NOMO-1 treated with dmso at 0.1 percent for 144 hours (cell line): ENCODE measurements around the gene GRHL1.

Experiments used
- DNase-seq: peaks from one replicate; lab custom pipeline; 2025; ENCODE audit not compliant: unreplicated experiment; lab: John Stamatoyannopoulos, UW

The GRHL1 gene

GRCh38 chr2:10039658-10040410, 88.3 kb downstream of the GRHL1 start:
- no peak for DNase-seq

GRCh38 chr2:10041711-10042110, 90.2 kb downstream of the GRHL1 start:
- DNase-seq = no peak

DNA sequence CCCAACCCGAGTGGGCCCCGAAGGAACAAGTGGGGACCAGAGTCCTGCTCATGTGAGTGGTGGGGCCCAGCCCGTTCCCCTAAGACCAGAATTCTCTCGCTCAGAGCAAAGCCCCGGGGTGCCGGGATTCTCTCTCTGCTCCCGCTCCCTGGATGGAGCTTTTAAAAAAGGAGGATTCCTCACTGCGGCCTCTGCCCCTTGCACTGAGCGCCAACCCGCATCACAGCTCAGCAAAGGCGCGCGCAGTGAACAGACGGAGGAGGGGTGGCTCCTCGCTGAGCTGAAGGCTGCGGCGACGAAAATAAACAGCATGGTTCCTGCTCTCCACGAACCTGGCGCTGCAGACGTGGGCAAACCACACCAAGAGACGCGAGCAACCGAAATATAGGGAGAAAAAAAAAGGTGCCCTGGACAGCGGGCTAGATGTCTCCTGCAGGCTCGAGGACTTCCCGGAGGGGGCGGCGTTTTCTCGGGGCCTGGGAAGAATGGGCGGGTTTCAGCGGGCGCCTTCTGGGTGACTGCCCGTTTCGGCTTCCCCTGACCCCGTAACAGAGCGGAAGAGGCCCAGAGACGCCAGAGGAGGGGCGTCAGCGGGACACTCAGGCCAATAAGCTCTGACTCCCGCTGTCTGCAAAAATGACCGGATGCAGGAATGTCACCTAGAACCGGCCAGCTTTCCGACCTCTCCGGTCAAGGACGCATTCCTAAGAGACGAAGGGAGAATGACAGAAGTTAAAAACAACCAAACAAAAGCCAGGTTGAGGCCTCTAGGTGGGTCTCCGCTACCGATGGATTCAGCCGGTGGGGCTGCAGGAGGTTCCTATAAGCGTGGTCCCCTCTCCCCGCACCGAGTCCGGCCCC, 91.0 kb downstream of the GRHL1 start:
- DNase-seq = peak; percentile 64

- peak; percentile 93 for DNase-seq
These were observed 91.9 kb downstream of the GRHL1 start, which contains the start of gene KLF11 for GRCh38 chr2:10043256-10043905. Gene KLF11, plus strand, starts transcription at chr2:10043550. Its CDS starts 167 bp downstream, at chr2:10043717.

DNA sequence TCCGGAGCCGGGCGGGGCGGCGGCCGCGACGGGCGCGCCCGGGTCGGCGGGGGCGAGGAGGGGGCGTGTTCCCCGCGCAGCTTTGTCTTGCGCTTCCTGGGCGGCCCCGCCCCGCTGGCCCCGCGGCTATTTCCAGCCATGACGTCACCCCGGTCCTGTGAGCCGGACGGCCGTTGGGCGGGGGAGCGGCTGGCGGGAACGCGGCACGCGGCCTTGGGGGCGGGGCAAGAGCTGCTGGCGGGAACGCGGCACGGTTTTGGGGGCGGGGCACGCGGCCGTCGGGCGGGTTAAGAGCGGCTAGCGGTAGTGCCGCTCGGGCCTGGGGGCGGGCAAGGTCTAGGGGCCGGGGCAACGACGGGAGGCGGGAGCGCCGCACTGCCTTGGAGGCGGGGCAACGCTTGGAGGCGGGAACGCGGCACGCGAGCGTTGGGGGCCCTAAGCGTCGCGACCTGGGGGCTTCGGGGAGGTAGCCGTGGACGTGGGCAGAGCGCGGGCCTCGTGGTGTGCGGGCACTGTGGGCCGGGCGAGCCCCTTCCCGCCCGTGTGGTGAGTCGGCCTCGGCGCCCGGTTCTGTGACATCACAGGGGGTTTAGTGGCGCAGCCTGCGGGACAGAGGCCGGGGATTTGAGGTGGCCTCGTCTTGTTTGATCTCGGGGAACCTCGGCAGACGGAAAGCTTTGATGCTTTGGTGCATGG, 92.6 kb downstream of the GRHL1 start:
- DNase-seq = peak; percentile 89

- DNase-seq = no peak
These were observed 94.3 kb downstream of the GRHL1 start for GRCh38 chr2:10045561-10046355.

GRCh38 chr2:10046931-10047330, 95.4 kb downstream of the GRHL1 start:
- no peak for DNase-seq

GRCh38 chr2:10047616-10048500, 96.4 kb downstream of the GRHL1 start:
- DNase-seq = no peak

DNA sequence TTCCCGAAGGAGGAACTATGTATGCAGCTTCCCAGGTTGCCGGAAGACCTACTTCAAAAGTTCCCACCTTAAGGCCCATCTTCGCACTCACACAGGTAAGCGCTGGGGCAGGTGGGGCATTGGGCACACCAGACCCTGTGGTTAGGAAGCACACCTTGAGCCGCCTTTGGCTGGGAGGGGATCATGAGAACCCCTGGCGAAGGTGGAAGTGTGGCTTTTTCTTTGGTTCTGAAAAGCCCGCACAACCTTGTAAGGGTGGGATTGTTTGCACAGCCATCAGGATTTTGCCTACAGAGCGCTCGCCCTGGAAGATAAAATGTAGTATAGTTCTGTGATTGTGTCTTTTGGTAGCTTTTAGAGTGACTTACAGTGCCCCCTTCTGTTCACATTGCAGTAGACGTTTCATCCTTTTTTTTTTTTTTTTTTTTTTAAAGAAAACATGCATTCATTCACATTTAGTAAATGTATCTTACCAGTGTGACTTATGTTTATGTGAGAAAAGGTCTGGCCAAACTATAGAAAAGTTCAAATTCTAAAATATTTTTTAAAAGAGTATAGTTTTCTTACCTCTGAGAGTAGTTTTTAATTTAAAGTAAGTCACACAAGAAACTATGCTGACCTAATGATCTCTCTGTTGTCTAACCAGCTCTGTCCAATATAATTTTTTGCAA, 97.1 kb downstream of the GRHL1 start:
- DNase-seq = peak; percentile 39
